Esophagus (tissue), 2 donors: Measurements from ENCODE around the gene KIAA0040. TPM values are rescaled to one million over a fixed set of nuclear protein-coding genes. Genes with fewer than 3 reads are reported as not detected.

Experiments used
- H3K27ac ChIP-seq, 2 donors: one replicate each; pipeline ENCODE4 v1.5.1; 2013; ENCODE audit warnings: low read depth in 2 of 2, mild to moderate bottlenecking in 2 of 2, inconsistent platforms in 1 of 2, low read length in 1 of 2, moderate library complexity in 1 of 2
- H3K27me3 ChIP-seq, 2 donors: one replicate each; pipeline ENCODE4 v1.6.1; 2013; ENCODE audit warnings: low read length in 2 of 2, control low read depth in 1 of 2, mild to moderate bottlenecking in 1 of 2; ENCODE audit not compliant: insufficient read depth in 2 of 2, control insufficient read depth in 1 of 2
- H3K36me3 ChIP-seq, 2 donors: one replicate each; pipeline ENCODE4 v1.6.1; 2013; ENCODE audit warnings: low read length in 1 of 2; ENCODE audit not compliant: control insufficient read depth in 2 of 2, insufficient read depth in 2 of 2
- H3K4me1 ChIP-seq, 2 donors: one replicate each; pipeline ENCODE4 v1.6.1; 2013; ENCODE audit warnings: low read length in 1 of 2; ENCODE audit not compliant: control insufficient read depth in 2 of 2, insufficient read depth in 2 of 2
- H3K4me3 ChIP-seq, 2 donors: one replicate each; pipeline ENCODE4 v1.5.1; 2013; ENCODE audit warnings: low read length in 2 of 2, mild to moderate bottlenecking in 2 of 2, low read depth in 1 of 2, moderate library complexity in 1 of 2
- H3K9me3 ChIP-seq, 2 donors: one replicate each; pipeline ENCODE4 v1.6.1; 2013; ENCODE audit warnings: mild to moderate bottlenecking in 2 of 2, low read depth in 1 of 2, low read length in 1 of 2, moderate library complexity in 1 of 2; ENCODE audit not compliant: control insufficient read depth in 2 of 2, insufficient read depth in 1 of 2
- WGBS, 2 donors: extraction: QIAGEN DNeasy Blood & Tissue Kit; methylation state at CpG; one replicate each; pipeline ENCODE4 v1.1.7; 2013; 5-methylcytosine and 5-hydroxymethylcytosine counted together
- polyA plus RNA-seq, 2 donors: library from polyadenylated mRNA; stranded (reverse); fragments of 200-250 nt; gene quantifications; one replicate each; pipeline ENCODE4 v1.2.3, GENCODE V29; 2013
- donor health status: healthy with polysubstance abuse.
- donor health status: Bipolar disorder and iron deficiency.

Gene KIAA0040
- polyA plus RNA-seq, 2 donors: 2.3 to 4.0 TPM

GRCh38 chr1:175191659-175192058, 917 bp downstream of the KIAA0040 start:
- 6 to 7% methylated on average over 7 of the region's 7 CpGs for WGBS, 2 donors
- Histone ChIP-seq H3K27me3 (peaks cover 0 to 3% of the 10 kb centered on the region in 2 donors), H3K36me3 (no peaks in the 10 kb centered on the region), H3K9me3 (no peaks in the 10 kb centered on the region), H3K4me1 (peaks cover 0 to 3% of the 10 kb centered on the region in 2 donors), H3K27ac (peak overlapping the region; percentile 82 to 85), H3K4me3 (peak overlapping the region; percentile 47 to 75)

GRCh38 chr1:175188936-175189335, 3.6 kb downstream of the KIAA0040 start:
- H3K27ac ChIP-seq: no peak overlapping the region
- 47% methylated on average over 2 of the region's 2 CpGs for WGBS, 2 donors
- peaks cover 0 to 3% of the 10 kb centered on the region in 2 donors for H3K4me1 ChIP-seq
- no peaks in the 10 kb centered on the region for H3K36me3 ChIP-seq
- H3K4me3 ChIP-seq: no peak overlapping the region
- peaks cover 0 to 3% of the 10 kb centered on the region in 2 donors for H3K27me3 ChIP-seq
- no peaks in the 10 kb centered on the region for H3K9me3 ChIP-seq

GRCh38 chr1:175186433-175187160, 6.0 kb downstream of the KIAA0040 start:
- Histone ChIP-seq H3K9me3 (no peaks in the 10 kb centered on the region), H3K4me1 (no peaks in the 10 kb centered on the region), H3K36me3 (no peaks in the 10 kb centered on the region), H3K27me3 (peaks cover 0 to 3% of the 10 kb centered on the region in 2 donors), H3K4me3 (no peak overlapping the region), H3K27ac (no peak overlapping the region)
- 78 to 83% methylated on average over 2 of the region's 2 CpGs for WGBS, 2 donors

- H3K4me1 ChIP-seq: no peaks in the 10 kb centered on the region
- H3K4me3 ChIP-seq: no peak overlapping the region
- no peaks in the 10 kb centered on the region for H3K36me3 ChIP-seq
- peaks cover 0 to 3% of the 10 kb centered on the region in 2 donors for H3K27me3 ChIP-seq
- H3K9me3 ChIP-seq: no peaks in the 10 kb centered on the region
- WGBS, 2 donors: 90 to 91% methylated on average over 1 of the region's 1 CpG
- H3K27ac ChIP-seq: no peak overlapping the region
These were observed 6.7 kb downstream of the KIAA0040 start for GRCh38 chr1:175185903-175186302.

GRCh38 chr1:175183586-175183985, 9.0 kb downstream of the KIAA0040 start:
- peaks cover 4 to 8% of the 10 kb centered on the region in 2 donors for H3K4me1 ChIP-seq

GRCh38 chr1:175182201-175182746, 10.3 kb downstream of the KIAA0040 start:
- peaks cover 4 to 11% of the 10 kb centered on the region in 2 donors for H3K4me1 ChIP-seq

More at GRCh38 chr1:175183586-175183985, 9.0 kb downstream of the KIAA0040 start:
- Histone ChIP-seq H3K9me3 (no peaks in the 10 kb centered on the region), H3K36me3 (no peaks in the 10 kb centered on the region), H3K4me3 (no peak overlapping the region), H3K27ac (no peak overlapping the region), H3K27me3 (no peaks in the 10 kb centered on the region)
- 94% methylated on average over 5 of the region's 5 CpGs for WGBS, 2 donors

GRCh38 chr1:175179837-175180590, 12.6 kb downstream of the KIAA0040 start:
- no peak overlapping the region for H3K27ac ChIP-seq

More at GRCh38 chr1:175182201-175182746, 10.3 kb downstream of the KIAA0040 start:
- H3K9me3 ChIP-seq: no peaks in the 10 kb centered on the region
- no peaks in the 10 kb centered on the region for H3K27me3 ChIP-seq
- no peak overlapping the region for H3K27ac ChIP-seq
- peaks cover 2% of the 10 kb centered on the region in 2 donors for H3K36me3 ChIP-seq
- WGBS, 2 donors: 73 to 85% methylated on average over 4 of the region's 4 CpGs
- H3K4me3 ChIP-seq: no peak overlapping the region

GRCh38 chr1:175178456-175178855, 14.1 kb downstream of the KIAA0040 start:
- no peak overlapping the region for H3K4me3 ChIP-seq
- H3K27ac ChIP-seq: no peak overlapping the region
- 51 to 61% methylated on average over 3 of the region's 3 CpGs for WGBS, 2 donors
- no peaks in the 10 kb centered on the region for H3K27me3 ChIP-seq
- peaks cover 4 to 11% of the 10 kb centered on the region in 2 donors for H3K4me1 ChIP-seq
- H3K9me3 ChIP-seq: no peaks in the 10 kb centered on the region
- peaks cover 2% of the 10 kb centered on the region in 2 donors for H3K36me3 ChIP-seq

More at GRCh38 chr1:175179837-175180590, 12.6 kb downstream of the KIAA0040 start:
- Histone ChIP-seq H3K9me3 (no peaks in the 10 kb centered on the region), H3K27me3 (no peaks in the 10 kb centered on the region), H3K36me3 (peaks cover 2% of the 10 kb centered on the region in 2 donors), H3K4me1 (peaks cover 4 to 11% of the 10 kb centered on the region in 2 donors), H3K4me3 (no peak overlapping the region)
- 90 to 93% methylated on average over 2 of the region's 2 CpGs for WGBS, 2 donors

GRCh38 chr1:175178056-175178455, 14.5 kb downstream of the KIAA0040 start:
- H3K9me3 ChIP-seq: no peaks in the 10 kb centered on the region
- H3K4me3 ChIP-seq: no peak overlapping the region
- 80 to 92% methylated on average over 1 of the region's 1 CpG for WGBS, 2 donors
- peaks cover 4 to 11% of the 10 kb centered on the region in 2 donors for H3K4me1 ChIP-seq
- peaks cover 2% of the 10 kb centered on the region in 2 donors for H3K36me3 ChIP-seq
- no peak overlapping the region for H3K27ac ChIP-seq
- H3K27me3 ChIP-seq: no peaks in the 10 kb centered on the region
